Activated CD4-positive, alpha-beta T cell treated with anti-CD3 and anti-CD28 coated beads for 1 hour (primary cell): Measurements from ENCODE around the gene ERC2.
"Not testable (repeated sequence)": the region's sequence is repeated elsewhere in the genome, so short reads cannot be mapped to it uniquely, and the experiment has no call there.

Experiments used
- DNase-seq: peaks from one replicate; pipeline ENCODE4 v3.0.0-alpha.2; 2020

ERC2 gene

GRCh38 chr3:55860049-55860721 lies 608.1 kb downstream of the ERC2 start:
- DNase-seq = no peak

GRCh38 chr3:55859305-55859704 lies 609.0 kb downstream of the ERC2 start:
- no peak for DNase-seq

GRCh38 chr3:55858727-55859126 lies 609.5 kb downstream of the ERC2 start:
- DNase-seq = no peak

DNA sequence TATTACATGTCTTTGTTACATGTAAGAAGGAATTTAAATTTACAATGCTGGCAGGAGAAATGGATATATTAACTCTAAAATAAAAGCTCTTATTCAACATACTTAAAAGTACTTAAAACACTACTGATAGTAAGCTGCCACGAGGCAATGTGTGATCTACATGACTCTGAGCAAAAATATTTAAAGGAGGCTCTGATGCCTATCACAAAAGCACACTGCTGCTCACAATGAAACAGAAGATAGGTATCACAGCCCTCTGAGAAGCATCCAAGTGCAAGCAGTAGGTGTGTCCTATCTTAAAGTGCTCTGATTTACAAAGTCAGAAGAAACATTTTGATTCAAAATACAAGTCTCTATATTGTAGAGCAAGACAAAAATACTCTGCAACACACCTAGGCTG lies 610.0 kb downstream of the ERC2 start:
- no peak for DNase-seq

GRCh38 chr3:55857633-55858032 lies 610.6 kb downstream of the ERC2 start:
- DNase-seq = no peak

- DNase-seq = no peak
These were observed 613.0 kb downstream of the ERC2 start for GRCh38 chr3:55855311-55855710.

- no peak for DNase-seq
These were observed 613.8 kb downstream of the ERC2 start for GRCh38 chr3:55854494-55854893.

DNA sequence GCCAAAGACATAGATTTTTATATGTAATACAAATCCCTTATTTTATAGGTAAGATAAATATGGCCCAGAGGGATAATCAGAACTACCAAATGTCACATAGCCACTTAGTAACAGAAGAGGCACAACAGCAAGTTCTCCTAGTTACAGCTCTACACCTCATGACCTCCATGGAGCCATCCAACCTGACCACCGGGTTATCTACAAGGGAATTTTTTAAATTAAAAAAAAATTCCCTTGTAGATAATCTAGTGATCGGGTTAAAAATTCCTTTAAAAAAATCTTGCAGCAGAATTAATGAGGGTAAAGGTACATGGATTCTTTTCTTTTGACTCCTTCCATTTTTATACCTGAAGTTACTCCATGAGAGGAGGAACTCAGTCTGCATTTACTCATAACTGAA lies 615.9 kb downstream of the ERC2 start:
- DNase-seq = no peak

DNA sequence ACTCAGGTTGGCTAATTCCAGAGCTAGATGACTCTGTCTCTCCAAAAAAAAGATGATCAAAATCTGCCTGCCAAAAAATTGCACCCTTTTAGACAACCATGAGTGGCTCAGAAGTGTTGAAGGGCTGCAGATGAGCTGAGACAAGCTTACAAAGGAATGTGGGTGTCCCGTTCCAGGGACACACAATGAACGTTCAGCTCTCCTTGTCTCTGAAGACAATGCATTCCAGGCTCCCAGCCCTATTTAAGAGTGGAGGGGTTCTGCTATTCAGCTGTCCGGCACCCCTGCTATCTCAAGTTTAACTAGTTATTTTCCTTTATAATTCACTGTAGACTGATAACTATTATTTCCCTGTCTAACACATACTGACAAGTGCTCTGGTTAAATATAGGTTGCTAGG lies 626.1 kb downstream of the ERC2 start:
- no peak for DNase-seq

DNA sequence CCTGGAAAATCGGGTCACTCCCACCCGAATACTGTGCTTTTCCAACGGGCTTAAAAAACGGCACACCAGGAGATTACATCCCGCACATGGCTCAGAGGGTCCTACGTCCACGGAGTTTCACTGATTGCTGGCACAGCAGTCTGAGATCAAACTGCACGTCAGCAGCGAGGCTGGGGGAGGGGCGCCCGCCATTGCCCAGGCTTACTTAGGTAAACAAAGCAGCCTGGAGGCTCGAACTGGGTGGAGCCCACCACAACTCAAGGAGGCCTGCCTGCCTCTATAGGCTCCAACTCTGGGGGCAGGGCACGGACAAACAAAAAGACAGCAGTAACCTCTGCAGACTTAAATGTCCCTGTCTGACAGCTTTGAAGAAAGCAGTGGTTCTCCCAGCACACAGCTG lies 636.4 kb downstream of the ERC2 start:
- DNase-seq = not testable (repeated sequence)

- no peak for DNase-seq
These were observed 639.6 kb downstream of the ERC2 start for GRCh38 chr3:55828712-55829111.

- DNase-seq = no peak
These were observed 640.5 kb downstream of the ERC2 start for GRCh38 chr3:55827786-55828185.

DNA sequence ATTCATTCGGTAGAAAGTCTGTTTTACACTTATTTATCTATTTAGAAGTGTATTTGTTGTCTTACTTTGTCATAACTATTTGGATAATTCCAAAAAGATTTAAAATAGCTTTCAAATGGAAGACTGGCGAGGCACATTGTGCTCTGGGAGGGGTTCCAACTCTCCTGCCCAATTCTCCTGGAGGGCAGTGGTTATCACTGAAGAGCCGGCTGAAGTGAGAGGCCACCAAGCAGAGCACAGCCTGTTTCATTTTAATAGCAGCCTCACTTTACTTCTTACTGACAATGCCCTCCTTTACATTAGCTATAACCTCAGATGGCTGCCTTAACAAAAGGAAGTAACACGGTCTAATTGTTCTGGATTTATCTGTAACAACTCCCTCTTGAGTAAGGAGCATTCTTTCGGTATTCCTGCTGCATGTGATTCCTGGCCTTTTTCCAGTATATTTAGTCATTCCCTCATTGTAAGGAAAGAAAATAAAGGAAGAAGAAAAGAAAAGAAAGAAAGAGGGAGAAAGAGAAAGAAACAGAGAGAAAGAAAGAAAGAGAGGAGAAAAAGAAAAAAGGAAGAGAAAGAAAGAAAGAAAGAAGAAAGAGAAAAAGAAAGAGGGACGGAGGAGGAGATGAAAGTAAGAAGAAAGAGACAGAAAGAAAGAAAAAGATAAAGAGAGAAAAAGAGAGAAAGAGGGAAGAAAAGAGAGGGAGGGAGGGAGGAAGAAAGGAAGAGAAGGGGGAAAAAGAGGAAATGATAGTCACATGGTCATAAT lies 641.4 kb downstream of the ERC2 start:
- no peak for DNase-seq

DNA sequence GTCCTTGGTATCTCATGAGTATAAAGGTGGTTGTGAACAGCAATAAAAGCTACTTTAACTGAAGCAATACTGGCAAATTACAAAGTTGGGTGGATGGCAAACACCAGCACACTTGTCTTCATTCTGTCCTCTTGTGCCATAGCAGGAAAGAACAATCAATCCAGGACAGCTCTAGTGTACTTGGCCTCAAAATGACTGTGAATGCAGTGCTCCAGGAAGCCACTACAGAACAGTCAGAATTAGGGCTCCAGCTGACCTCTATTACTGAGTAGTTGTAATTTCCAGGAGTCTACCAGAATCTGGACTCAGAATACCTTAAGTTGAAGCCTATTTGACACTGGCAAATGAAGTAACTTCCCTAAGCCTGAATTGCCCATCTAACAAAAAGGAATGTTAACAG lies 642.2 kb downstream of the ERC2 start:
- no peak for DNase-seq

DNA sequence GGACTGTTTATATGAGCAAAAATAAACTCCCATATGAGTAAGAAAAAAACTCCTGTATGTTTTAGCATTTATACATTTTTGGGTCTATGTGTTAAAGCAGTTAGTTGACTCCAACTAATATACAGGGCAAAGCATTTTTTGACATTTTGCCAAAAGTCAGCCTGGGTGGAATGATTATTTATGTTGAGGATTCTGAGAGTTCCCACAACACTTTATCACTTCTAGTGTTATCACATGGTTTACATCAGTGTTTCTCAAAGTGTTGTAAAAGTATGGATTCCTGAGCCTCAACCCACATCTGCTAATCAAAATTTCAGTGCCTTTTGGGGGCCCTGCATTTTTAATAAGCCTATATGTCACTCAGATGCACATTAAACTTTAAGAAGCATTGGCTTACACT lies 643.9 kb downstream of the ERC2 start:
- DNase-seq = no peak

GRCh38 chr3:55823829-55824228 lies 644.4 kb downstream of the ERC2 start:
- DNase-seq = no peak

DNA sequence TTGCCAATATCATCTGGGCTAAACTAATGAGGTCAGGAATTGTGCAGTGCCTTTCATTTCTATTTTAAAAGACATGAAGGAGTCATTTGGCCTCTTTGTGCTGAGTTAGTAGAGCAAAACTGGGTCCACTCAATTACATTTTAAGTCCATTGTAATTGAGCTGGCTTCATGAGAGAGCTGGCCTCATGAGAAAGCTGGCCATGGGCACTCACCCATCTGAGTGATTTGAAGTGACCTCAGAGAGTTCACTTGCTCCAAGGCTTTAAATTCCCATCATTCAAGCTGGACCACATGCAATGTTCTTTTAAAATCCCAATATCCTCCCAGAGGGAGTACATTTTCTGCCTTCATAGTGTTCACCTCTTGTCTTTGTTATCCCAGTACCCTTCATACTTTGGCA lies 645.3 kb downstream of the ERC2 start:
- no peak for DNase-seq

GRCh38 chr3:55819005-55819404 lies 649.3 kb downstream of the ERC2 start:
- no peak for DNase-seq

- no peak for DNase-seq
These were observed 649.8 kb downstream of the ERC2 start for GRCh38 chr3:55818485-55818884.

DNA sequence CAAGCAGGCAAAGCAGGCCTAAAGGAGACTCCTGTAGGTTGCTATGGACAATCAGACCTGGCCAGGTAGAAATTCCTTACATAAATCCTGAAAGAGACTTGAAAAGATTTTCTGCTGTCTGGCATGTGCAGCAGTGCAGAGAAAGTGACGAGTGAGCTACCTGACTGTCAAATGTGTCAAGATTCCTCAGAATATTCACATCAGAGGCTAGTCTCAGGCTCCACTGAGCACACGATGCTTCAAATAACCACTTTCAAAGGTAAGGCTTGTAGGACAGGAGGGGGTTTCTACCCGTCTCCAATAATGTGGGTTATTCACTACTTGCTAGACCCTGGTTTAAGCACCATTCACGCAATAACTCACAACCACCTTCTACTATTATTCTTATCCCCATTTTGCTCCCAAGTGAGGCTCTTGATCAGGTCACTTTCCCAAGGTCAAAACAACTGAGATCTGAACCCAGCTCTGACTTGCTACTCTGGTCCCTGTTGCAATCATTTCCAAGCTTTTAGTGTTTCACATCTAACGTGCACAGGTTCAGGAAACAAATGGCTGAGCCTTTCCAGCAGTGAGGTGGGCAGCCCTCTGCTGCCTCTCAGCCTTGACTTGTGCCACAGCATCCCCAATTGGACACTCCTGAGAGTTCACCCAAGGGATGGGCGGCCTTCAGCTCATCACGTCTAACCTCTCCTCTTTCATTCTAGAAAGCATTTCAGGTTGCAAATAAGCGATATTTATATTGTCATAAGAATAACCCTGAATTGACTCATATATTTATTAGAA lies 651.3 kb downstream of the ERC2 start:
- no peak for DNase-seq

GRCh38 chr3:55815262-55815661 lies 653.0 kb downstream of the ERC2 start:
- no peak for DNase-seq

GRCh38 chr3:55813268-55814097 lies 654.8 kb downstream of the ERC2 start:
- DNase-seq = no peak

DNA sequence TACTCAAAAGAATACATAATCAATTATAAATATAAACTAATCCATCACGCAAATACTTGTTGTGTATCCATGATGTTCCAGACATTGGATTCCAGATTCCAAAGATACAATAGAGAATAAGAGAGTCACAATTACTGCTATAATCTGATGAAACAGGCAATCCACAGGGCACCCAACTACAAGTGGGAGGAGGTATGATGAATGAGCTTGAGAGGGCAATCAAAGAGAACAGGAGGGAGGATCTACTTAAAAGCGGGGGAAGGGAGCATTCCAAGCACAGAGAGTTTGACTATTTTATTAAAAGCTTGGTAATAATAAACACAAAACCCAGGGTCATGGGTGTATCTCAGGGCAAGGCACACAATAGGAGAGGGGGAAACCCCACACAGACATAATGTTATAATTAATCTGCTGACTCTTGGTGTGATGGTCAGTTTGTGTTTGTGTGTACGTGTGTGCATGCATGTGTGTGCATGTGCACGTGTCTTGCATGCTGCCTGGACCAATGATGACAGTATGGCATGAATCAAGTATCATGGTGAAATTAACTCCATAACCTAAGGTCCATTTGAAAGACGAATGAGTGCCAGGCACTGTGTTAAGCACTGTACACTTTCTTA lies 655.8 kb downstream of the ERC2 start:
- no peak for DNase-seq
